GM21528 (cell line): ENCODE data around the gene MYO1D.

Source experiments
- ATAC-seq: cut with Tn5 transposase; IDR thresholded peaks from one replicate; pipeline ENCODE4 v1.9.1; 2021; ENCODE audit warnings: mild to moderate bottlenecking, moderate library complexity; ENCODE audit not compliant: unreplicated experiment, low FRiP score

The MYO1D gene

DNA sequence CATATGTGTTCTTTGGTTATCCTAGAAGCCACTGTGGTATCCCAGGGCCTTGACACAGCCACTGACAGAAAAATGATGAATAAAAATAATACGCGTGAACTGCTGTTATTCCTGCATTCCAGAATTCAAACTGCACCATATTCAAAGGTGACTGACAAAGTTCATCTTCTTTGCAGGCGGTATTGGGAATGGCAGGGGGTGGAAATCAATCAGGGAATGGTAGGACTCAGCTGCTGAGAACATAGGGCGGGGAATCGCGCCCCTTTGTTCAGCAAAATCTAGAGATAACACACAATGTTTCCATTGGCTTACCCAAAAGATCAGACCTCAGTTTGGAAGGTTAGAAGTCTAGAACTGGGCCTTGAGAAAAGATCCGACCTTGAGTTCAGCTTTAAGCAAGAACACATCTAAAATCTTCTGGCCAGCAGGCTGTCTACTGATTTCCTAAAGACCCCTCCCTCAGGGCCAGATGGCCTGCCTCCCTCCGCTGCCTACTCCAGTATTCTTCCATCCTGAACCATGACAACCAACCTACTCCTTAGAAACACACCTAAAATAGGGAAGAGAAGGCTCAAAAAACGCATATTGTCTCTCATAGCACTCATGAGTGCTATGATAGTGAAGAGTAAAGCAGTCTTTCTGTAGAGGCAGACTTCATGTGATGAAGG, 356.1 kb downstream of the MYO1D start:
- no peak for ATAC-seq

GRCh38 chr17:32520104-32520701, 356.7 kb downstream of the MYO1D start:
- no peak for ATAC-seq

DNA sequence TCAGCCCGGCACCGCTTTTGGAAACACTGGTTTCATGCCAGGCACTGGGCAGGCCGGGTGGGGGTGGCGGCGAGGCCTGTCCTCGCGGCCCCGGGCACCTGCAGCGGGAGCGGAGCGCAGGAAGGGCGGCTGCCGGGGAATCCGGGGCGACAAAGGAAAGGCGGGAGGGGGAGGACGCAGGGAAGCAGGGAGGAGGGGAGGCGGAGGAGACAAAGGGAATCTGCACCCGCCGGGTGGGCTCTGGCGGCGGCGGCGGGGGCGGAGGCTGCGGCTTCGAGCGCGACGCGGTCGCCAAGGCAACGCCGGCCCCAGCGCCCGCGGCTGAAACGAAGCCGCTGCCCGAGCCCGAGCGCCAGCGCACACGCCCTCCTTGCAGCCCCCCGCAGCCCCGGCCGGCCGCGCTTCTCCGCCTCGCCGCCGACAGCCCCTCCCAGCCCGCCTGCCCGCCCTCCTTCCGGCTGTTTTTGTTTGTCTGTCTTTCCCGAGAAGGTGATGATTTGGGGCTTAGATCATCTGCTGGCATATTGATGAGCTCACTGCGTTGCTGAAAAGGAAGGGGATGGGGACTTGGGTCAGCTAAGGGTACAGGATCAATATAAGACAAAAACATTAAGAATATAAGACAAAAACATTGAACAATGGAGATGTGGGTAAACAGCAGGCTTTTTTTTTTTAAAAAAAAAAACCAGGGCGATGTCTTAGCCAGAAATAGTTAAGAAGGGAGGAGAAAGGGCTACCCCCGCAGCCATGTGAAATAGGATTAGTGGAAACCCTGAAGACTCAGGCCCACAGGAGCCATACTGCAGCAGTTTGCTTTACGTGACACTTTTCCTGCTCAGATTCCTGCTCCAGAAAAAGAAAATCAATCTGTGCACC, 357.5 kb downstream of the MYO1D start:
- ATAC-seq = no peak

DNA sequence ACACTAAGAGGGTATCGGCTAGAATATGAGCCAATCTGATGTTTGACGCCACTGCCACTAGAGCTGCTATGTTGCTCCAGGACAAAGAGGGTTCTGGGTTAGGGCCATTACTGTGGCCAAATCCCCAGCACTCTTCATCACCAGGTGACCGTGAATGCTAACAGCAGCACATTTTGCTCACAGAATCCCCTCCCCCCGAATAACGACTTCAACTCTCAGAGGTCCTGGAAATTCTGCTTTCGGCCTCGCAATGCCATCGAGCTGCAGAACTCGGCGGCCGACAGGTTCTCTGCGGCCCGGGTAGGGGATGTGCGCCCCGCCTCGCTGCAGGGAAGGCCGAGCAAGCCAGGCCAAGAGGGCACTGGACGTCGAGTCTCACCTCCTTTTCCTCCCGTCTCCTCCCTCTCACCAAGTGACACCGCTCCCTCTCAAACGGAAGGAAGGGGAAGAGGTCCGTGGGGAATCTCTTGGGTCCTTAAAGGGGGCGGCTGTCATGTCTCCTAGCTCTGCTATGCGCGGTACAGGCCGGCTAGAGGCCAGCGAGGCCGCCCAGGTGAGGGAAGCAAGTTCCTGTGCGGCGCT, 358.2 kb downstream of the MYO1D start:
- ATAC-seq = no peak

GRCh38 chr17:32517982-32518381, 358.9 kb downstream of the MYO1D start:
- ATAC-seq = no peak

DNA sequence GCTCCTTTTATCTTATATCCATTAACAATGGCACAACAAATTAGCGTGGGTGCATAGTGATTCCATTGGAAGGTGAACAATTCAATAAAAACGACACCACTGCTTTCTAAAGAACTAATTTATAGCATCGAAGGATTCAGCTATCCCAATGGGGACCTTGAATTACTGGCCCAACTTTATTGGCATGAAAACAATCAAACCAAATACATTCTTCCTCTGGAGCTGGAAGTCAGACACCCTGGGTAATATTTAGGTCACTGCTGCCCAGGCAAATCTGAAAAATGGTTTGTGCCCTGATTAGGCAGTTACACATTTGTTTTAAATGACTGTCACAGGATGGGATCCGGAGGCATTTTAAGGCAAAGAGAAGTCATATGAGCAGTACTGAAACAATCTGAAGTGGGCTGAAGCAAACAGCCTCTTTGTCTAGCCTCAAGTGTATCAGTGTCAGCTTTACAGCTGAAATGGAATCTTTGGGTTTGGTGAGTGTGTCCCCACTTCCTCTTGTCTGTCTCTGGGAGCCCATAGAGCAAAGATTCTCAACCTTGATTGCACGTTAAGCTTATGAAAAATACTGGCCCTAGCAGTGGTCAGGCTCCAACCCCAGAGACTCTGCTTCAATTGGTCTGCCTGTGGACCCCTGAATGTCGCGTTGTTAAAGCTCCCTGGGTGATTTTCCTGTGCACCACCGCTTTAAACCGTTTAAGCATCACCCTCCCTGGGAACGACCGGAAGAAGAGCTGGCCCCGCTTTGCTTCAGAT, 359.8 kb downstream of the MYO1D start:
- ATAC-seq = no peak

GRCh38 chr17:32516450-32516849, 360.5 kb downstream of the MYO1D start:
- no peak for ATAC-seq

- peak; percentile 43 for ATAC-seq
These were observed 361.1 kb downstream of the MYO1D start for GRCh38 chr17:32515677-32516383.

DNA sequence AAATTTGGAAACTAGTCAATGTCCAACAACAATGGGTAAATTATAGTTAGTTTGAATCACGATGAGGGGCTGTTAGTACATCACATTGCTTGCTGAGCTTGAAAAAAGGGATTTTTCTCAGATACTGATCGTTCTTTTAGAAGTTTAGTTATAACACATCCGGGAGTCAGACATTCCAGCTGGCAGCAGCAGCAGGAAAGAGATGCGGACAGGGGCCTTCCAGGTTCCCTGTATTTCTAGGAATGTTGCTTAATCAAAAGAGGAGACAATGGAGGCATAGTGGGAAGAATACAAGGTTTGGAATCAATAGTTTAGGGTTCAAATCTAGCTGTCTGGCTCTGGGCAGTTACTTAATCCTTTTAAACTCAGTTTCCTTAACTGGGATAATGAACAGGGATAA, 362.3 kb downstream of the MYO1D start:
- ATAC-seq = no peak

DNA sequence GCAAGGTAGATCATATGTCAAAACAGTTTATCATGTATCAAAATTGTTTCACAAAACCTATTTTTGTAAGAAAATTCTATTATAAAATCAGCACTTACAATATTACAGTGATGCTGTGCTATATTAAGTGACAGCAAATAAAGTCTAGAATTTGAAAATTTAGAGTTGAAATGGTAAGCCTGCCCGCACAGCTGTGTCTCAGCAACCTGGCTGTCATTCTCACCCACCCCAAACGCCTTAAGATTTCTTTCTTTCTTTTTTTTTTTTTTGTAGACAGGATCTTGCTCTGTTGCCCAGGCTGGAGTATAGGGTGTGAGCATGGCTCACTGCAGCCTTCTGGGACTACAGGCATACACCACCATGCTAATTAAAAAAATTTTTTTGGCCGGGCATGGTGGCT, 363.3 kb downstream of the MYO1D start:
- ATAC-seq = no peak

DNA sequence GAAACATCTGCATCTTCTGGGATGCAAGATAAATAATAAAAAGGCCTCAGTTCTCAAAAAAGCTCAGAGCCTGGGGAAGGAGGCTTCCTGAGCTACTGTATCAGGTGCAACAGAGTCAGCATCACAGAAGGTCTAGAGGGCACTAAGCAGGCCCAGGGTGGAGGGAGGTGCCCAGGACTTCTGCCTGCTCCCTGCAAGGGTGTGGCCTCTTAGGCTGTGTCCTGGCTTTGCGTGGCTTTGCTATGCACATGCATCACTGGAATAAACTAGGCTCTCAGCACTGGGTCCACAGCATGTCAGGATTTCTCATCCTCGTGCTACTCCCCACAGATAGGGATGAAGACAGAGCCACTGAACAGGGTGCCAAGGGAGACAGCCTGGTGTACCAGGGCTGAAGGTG, 364.6 kb downstream of the MYO1D start:
- ATAC-seq = no peak

GRCh38 chr17:32510466-32510865, 366.5 kb downstream of the MYO1D start:
- ATAC-seq = no peak

- no peak for ATAC-seq
These were observed 368.0 kb downstream of the MYO1D start for GRCh38 chr17:32508926-32509325.

DNA sequence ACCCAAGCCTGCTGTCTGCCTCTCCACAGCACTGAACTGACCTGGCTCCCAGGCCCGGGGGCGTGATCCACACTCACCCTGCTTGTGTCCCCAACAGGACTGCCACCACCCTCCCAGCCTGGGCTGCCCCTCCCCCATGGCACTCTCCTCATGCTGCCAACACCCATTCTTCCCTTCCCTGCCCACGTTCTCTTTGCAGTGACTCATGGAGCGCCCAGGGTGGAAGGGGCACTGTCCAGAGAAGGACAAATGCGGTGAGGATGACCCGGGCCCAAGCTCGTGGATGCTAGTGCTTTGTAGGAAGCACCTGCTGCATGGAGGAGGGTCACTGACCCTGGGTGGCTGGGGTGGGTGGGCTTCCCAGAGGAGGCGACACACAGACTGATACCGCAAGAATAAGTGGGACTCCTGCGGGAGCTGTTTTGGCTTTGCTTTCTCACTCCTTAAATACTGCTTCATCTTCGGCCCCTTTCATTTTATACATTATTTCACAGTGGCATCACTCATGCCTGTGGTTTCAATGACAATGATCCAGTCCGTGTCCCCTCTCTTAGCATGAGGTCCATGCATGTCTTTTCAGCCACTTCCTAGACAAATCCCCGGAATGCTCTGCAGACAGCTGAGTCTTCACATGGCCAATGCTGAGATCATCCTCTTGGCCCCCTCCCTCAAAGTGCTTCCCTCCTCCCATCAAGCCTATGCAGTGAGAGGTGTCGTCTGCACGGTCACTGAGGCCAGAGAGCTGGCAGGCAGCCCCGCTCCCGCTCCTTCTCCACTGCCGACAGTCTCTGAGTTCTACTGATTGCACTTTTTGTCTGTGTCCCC, 372.5 kb downstream of the MYO1D start:
- peak; percentile 23 for ATAC-seq

- peak; percentile 81 for ATAC-seq
These were observed 373.4 kb downstream of the MYO1D start for GRCh38 chr17:32503251-32504165.

DNA sequence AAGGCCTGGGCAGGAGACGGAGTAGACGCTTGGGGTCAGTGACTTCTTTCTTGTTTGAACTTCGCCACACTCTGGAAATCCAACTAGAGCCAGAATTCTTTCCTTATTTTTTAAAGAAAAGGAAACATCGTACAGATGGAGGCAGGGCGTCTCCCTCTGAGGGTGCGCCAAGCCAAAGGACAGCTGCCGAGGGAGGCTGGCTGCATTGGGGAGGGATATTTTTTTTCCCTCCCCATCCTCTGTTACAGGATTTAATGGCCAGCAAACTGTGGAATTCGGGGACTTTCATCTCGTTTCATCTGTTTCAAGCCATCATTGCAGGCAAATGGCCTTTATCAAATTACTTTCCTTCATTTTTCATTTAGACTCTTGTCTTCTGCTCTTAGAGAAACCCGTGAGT, 374.2 kb downstream of the MYO1D start:
- no peak for ATAC-seq

DNA sequence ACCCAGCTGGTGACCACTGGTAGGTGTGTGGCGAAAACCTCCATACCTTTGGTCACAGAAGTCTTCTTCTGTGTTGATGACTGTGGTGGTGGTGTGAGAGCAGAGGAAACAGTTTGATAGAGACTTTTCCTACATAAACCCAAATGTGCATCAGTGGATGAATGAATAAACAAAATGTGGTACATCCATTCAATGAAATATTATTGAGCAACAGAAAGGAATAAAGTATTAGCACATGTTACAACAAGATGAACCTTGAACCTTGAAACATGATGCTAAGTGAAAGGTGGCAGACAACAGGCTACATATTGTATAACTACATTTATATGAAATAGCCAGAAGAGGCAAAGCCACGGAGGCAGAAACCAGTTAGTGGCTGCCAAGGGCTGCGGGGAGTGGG, 374.9 kb downstream of the MYO1D start:
- ATAC-seq = no peak

GRCh38 chr17:32498391-32498790, 378.5 kb downstream of the MYO1D start:
- ATAC-seq = no peak
